Tibial nerve (tissue), 4 donors: Measurements from ENCODE around the gene UGT1A7. TPM values are rescaled to one million over a fixed set of nuclear protein-coding genes. Genes with fewer than 3 reads are reported as not detected.

Experiments used
- DNase-seq, 2 donors: peaks; one replicate each; pipeline ENCODE4 v3.0.0-alpha.2; 2019; ENCODE audit warnings: low spot score in 2 of 2
- H3K27ac ChIP-seq, 4 donors: fragments of 200-600 bp; sonication (generic) in 3 of 4; one replicate each; pipeline ENCODE4 v1.5.1; 2017 to 2019; ENCODE audit warnings: mild to moderate bottlenecking in 1 of 4
- H3K27me3 ChIP-seq, 2 donors: fragments of 200-600 bp; sonication (generic) in 1 of 2; one replicate each; pipeline versions ENCODE4 v1.5.1 to v1.6.0; 2017 to 2019
- H3K36me3 ChIP-seq, 3 donors: fragments of 200-600 bp; sonication (generic); one replicate each; pipeline ENCODE4 v1.5.1; 2018 to 2019
- H3K4me1 ChIP-seq, 4 donors: fragments of 200-600 bp; sonication (generic) in 3 of 4; one replicate each; pipeline ENCODE4 v1.5.1; 2017 to 2019
- H3K4me3 ChIP-seq, 4 donors: fragments of 200-600 bp; sonication (generic) in 3 of 4; one replicate each; pipeline ENCODE4 v1.5.1; 2017 to 2019; ENCODE audit warnings: mild to moderate bottlenecking in 1 of 4, moderate library complexity in 1 of 4
- H3K9me3 ChIP-seq, 4 donors: fragments of 200-600 bp; sonication (generic) in 3 of 4; one replicate each; pipeline ENCODE4 v1.5.1; 2017 to 2019
- CTCF ChIP-seq, 5 experiments: fragments of 200-600 bp in 3 of 5; fragments of 450-650 bp in 2 of 5; sonication (generic) in 3 of 5; IDR thresholded peaks; one replicate each; pipeline ENCODE4 v1.5.1; 2016 to 2019; ENCODE audit warnings: antibody characterized with exemption in 5 of 5, mild to moderate bottlenecking in 3 of 5, moderate library complexity in 2 of 5
- EP300 ChIP-seq, 2 donors: sonication (generic); formaldehyde crosslinking; IDR thresholded peaks; one replicate each; pipeline ENCODE4 v1.6.1; 2017; ENCODE audit warnings: antibody characterized with exemption in 2 of 2, mild to moderate bottlenecking in 1 of 2
- POLR2A ChIP-seq, 2 donors: fragments of 450-650 bp; IDR thresholded peaks; one replicate each; pipeline ENCODE4 v1.6.1; 2017; ENCODE audit warnings: antibody characterized with exemption in 2 of 2, mild to moderate bottlenecking in 2 of 2, moderate library complexity in 2 of 2
- WGBS, 2 donors: methylation state at CpG; one replicate each; pipeline ENCODE4 v1.1.5; 2018; 5-methylcytosine and 5-hydroxymethylcytosine counted together
- total RNA-seq, 4 donors: library from RNA; depleted of rRNA; stranded (reverse); fragments of >200 nt; gene quantifications; one replicate each; pipeline ENCODE4 v1.1.0, GENCODE V29; 2016

The UGT1A7 gene
- total RNA-seq, 4 donors from 2014 or later = not detected

GRCh38 chr2:233775414-233775813, 93.7 kb downstream of the UGT1A7 start:
- no peak overlapping the region for H3K27ac ChIP-seq
- H3K4me1 ChIP-seq = no peaks in the 10 kb centered on the region
- DNase-seq = no peak
- no peak for TF ChIP-seq CTCF (IDR thresholded peaks at IDR 0.05)
- no peak for TF ChIP-seq EP300 (IDR thresholded peaks at IDR 0.05)
- no peak for TF ChIP-seq POLR2A (IDR thresholded peaks at IDR 0.05)
- H3K27me3 ChIP-seq = no peaks in the 10 kb centered on the region
- peaks cover 0 to 9% (median 0%) of the 10 kb centered on the region in 4 donors for H3K9me3 ChIP-seq
- no peaks in the 10 kb centered on the region for H3K36me3 ChIP-seq
- 89 to 94% methylated on average over 6 of the region's 6 CpGs for WGBS, 2 donors
- no peak overlapping the region for H3K4me3 ChIP-seq

- 80 to 86% methylated on average over 2 of the region's 2 CpGs for WGBS, 2 donors
- no peaks in the 10 kb centered on the region for H3K36me3 ChIP-seq
- H3K27me3 ChIP-seq = no peaks in the 10 kb centered on the region
- peaks cover 0 to 9% (median 0%) of the 10 kb centered on the region in 4 donors for H3K9me3 ChIP-seq
- no peak within 1 kb of the TSS for H3K4me3 ChIP-seq
- TF ChIP-seq POLR2A (IDR thresholded peaks at IDR 0.05) (no peak), CTCF (IDR thresholded peaks at IDR 0.05) (no peak), EP300 (IDR thresholded peaks at IDR 0.05) (no peak)
- H3K4me1 ChIP-seq = no peaks in the 10 kb centered on the region
- DNase-seq = no peak
- no peak within 1 kb of the TSS for H3K27ac ChIP-seq
Observed at GRCh38 chr2:233778030-233778429, 96.3 kb downstream of the UGT1A7 start, which contains the start of gene MROH2A. MROH2A (plus strand) TSS chr2:233778330; CDS start chr2:233779359, 1,029 bp downstream.

- TF ChIP-seq CTCF (IDR thresholded peaks at IDR 0.05) (no peak), EP300 (IDR thresholded peaks at IDR 0.05) (no peak), POLR2A (IDR thresholded peaks at IDR 0.05) (no peak)
- H3K27me3 ChIP-seq = no peaks in the 10 kb centered on the region
- H3K9me3 ChIP-seq = peaks cover 0 to 10% (median 0%) of the 10 kb centered on the region in 4 donors
- DNase-seq = no peak
- H3K4me3 ChIP-seq = no peak overlapping the region
- H3K36me3 ChIP-seq = no peaks in the 10 kb centered on the region
- 93 to 100% methylated on average over 4 of the region's 4 CpGs for WGBS, 2 donors
- no peak overlapping the region for H3K27ac ChIP-seq
- H3K4me1 ChIP-seq = no peaks in the 10 kb centered on the region
Observed at GRCh38 chr2:233779722-233780121, 98.0 kb downstream of the UGT1A7 start.

GRCh38 chr2:233780771-233781170, 99.1 kb downstream of the UGT1A7 start:
- H3K4me3 ChIP-seq = no peak overlapping the region
- no peak for TF ChIP-seq CTCF (IDR thresholded peaks at IDR 0.05)
- TF ChIP-seq POLR2A (IDR thresholded peaks at IDR 0.05) = no peak
- no peak for TF ChIP-seq EP300 (IDR thresholded peaks at IDR 0.05)
- peaks cover 0 to 6% (median 0%) of the 10 kb centered on the region in 4 donors for H3K9me3 ChIP-seq
- no peak for DNase-seq
- H3K27ac ChIP-seq = no peak overlapping the region
- no peaks in the 10 kb centered on the region for H3K4me1 ChIP-seq
- H3K27me3 ChIP-seq = no peaks in the 10 kb centered on the region
- 88 to 91% methylated on average over 4 of the region's 4 CpGs for WGBS, 2 donors
- H3K36me3 ChIP-seq = no peaks in the 10 kb centered on the region

GRCh38 chr2:233789554-233789953, 107.9 kb downstream of the UGT1A7 start:
- no peak for DNase-seq
- Histone ChIP-seq H3K27ac (no peak overlapping the region), H3K36me3 (no peaks in the 10 kb centered on the region), H3K4me1 (no peaks in the 10 kb centered on the region), H3K27me3 (no peaks in the 10 kb centered on the region), H3K9me3 (peaks cover 0 to 7% (median 0%) of the 10 kb centered on the region in 4 donors), H3K4me3 (no peak overlapping the region)
- TF ChIP-seq POLR2A (IDR thresholded peaks at IDR 0.05) (no peak), EP300 (IDR thresholded peaks at IDR 0.05) (no peak), CTCF (IDR thresholded peaks at IDR 0.05) (no peak)
- WGBS, 2 donors = 85 to 94% methylated on average over 7 of the region's 7 CpGs
